Fibroblast of upper back skin (primary cell): Measurements from ENCODE around the gene CEP164.
"Not testable (repeated sequence)": the region's sequence is repeated elsewhere in the genome, so short reads cannot be mapped to it uniquely, and the experiment has no call there.

Source experiments
- DNase-seq: peaks from one replicate; pipeline ENCODE4 v3.0.0-alpha.2; 2013

Gene CEP164

DNA sequence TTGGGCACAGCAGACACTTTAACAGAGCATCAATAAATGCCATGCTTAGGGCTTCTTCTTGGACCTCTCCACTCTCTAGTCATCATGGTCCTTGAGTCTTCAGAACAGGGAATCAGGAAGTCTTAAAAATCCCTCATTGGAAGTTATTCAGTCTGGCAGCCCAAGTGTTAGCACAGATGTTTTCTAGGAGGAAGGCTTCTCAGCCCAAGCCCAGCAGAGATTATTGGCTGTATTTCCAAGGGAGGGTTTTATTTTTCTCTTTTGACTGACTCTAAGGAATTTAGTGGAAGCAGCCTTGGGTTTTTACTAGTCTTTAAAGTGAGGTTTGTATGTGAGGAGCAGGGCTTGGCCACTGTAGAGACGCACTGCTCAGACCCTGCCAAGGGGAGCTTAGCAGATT, 41.9 kb downstream of the CEP164 start:
- DNase-seq = no peak

- DNase-seq = no peak
These were observed 43.8 kb downstream of the CEP164 start for GRCh38 chr11:117371453-117371852.

- DNase-seq = no peak
These were observed 46.8 kb downstream of the CEP164 start for GRCh38 chr11:117374316-117375055.

DNA sequence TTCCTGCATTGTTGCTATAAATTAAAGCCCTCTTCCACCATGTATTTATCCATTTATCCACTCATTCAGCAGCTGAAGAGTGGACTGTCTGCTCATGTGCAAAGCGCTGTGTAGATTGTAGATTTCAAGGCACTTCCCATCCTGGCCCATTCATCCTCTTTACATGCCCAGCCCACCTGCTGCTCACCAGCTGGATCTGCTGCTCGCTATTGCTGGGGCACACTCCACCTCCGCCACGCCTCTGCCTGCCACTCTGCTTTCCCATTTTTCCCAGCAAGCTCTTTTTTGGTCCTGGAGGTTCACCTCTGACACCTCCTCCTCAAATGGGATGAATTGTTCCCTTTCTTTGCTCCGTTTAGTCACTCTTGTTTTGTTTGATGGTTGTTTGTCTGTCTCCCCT, 48.3 kb downstream of the CEP164 start:
- no peak for DNase-seq

DNA sequence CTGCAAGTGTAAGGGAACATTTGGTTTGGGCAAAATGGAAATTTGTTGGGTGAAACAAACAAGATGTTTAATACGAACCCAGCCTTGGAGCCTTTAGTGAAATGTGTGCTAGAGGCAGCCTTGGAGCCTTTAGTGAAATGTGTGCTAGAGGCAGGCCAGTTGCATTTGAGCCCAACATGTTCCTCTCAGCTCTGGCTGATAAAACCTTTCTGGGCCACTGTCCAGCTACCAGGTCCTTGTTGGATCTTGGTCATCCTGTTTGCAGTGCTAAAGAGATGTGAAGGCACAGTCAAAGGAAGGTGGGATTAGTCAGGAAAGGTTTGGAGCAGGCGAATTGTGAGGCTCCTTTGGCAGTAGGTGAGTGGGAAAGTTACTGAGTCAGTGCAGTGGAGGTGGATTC, 48.9 kb downstream of the CEP164 start:
- DNase-seq = no peak

DNA sequence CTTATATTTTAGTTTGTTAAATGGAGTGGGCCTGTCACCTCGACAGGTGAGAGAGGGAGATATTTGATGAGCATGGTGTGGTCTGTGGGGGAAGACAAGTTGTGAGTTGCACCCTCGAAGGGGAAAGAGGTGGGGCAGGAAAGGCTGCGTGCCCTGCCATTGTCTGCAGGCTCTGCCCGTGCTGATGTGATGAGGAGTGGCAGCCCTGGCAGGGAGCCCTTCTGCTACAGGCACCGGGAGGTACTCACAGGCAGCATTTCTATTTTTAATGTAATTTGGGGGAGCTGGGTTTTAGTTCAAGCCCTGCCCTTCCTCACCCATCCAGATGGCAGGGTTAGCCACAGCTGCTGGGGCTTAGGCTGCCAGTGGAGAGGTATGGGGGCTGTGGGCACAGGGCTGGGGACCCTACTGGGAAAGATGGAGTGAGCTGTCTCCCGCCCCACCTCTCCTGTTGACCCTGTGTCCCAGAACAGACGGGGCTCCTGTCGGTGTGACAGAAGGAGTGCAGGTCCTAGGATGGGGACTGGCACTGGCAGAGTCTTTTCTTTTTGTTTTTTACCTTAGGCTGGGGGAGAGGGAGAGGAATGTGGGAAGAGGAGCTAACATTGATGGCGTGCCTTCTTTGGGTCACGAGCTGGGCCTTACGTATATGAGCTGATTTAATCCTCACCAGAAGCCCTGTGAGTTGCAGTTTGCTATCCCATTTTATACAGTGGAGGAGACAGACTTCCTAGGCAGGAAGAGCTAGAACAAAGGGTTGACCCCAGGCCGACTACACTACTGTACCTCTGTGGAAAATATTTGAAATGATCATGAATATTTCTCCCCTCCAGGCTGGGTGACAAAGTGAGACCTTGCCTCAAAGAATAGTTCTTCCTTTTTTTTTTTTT, 51.6 kb downstream of the CEP164 start:
- no peak for DNase-seq

GRCh38 chr11:117380676-117381075, 53.0 kb downstream of the CEP164 start:
- no peak for DNase-seq

DNA sequence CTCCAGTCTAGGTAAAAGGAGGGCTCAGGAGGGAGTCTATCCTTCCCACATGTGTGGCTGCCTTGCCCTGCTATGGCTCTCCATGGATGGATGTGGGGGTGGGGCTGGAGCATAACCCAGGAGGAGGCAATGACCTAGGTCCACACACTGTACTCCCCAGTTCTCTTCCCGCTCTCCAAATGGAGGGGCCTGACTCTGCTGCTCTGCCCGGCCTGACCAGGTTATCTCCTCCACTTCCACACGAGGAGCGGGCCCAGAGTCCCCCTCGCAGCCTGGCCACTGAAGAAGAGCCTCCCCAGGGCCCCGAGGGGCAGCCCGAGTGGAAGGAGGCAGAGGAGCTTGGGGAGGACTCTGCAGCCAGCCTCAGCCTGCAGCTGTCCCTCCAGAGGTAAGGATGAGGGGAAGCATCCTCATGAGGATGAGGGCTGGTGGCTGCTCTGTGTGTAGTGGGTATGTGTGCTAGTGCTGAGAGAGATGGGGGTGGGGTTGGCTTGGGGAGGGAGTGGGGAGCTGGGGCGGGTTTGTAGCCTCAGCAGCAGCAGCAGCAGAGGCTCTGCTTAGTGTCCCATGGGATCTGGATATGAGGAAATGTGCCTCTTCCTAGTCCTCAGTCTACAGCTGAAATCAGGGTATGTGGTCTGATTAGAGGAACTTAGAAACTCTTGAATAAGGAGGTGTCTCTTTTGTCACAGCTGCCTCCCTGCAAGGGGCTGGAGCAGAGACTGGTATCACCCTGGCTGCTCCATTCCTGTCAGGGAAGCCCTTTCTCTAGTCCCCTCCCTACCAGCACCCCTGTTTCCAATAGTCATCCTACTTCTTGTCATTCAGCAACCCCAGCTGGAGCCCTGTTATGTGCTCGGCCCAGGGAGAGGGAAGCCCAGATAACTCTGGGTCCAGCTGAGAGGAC, 54.1 kb downstream of the CEP164 start:
- no peak for DNase-seq

GRCh38 chr11:117382746-117383145, 55.1 kb downstream of the CEP164 start:
- no peak for DNase-seq

DNA sequence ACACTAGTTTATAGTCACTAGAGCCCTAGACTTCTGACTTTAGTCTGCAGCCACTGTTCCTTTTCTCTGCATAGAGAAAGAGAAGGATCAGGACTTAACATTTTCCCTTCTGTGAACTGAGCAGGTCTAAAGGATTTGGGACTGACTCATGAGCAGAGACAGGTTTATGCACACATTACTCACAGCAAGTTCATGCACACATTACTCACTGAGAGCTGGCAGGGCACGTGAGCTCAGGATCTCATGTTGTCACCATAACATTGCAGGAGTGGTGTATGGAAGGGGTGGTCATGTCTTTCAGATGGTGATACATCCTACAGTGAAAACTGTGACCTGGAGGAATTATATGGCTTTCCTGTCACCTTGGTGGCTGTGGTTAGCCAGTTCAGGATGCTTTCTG, 56.4 kb downstream of the CEP164 start:
- peak; percentile 81 for DNase-seq

DNA sequence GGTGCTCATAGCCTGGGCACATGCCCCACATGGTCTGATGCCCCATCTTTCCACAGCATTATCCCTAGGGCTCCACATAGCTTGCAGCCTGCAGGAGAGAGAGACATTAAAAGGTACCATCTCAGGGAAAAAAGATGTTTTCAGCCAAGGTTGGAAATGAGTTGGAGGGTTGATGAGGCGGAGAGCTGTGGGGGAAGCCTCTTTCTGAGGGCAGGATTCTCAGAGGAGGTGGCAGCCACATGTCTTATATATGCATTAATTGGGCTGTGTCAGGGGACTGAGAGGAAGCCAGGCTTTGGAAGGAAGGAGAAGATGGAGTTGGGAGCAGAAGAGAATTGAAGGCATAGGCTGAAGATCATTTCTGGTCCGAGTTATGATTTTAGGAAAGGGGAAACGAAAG, 57.8 kb downstream of the CEP164 start:
- no peak for DNase-seq

- no peak for DNase-seq
These were observed 58.3 kb downstream of the CEP164 start for GRCh38 chr11:117385906-117386305.

DNA sequence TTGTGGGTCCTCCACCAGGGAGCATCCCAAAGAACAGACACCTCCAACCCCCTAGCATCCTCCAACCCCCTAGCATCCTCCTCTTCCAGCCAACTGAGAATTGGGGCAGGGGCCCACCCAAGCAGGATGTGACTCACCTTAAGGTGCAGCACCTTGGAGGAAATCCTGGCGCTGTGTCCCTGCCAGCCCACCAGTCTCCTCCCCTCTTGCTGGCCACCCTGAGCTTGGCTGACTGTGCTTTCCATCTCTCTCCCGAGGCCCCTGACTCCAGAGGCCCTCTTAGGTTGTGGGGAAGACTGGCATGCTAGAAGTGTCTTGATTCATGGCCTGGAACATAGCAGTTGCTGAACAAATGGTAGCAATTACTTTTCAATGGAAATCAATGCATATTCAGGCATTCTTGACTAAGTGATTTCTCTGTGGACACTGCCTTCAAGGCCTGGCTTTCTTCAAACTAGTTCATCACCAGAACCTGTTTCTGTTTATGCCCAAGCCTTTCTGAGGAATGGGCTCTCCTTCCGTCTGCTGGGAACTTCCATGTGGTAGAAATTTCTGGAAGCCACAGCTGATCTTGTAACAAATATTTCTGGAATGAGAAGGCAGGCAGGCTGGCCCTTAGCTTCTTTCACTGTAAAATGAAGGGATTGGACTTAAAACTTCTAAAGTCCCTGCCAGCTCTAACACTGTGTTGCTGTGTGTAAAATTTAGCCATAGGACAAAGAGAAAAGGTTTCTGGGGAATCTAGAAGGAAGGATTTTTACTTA, 60.5 kb downstream of the CEP164 start:
- peak; percentile 85 for DNase-seq

- no peak for DNase-seq
These were observed 63.1 kb downstream of the CEP164 start for GRCh38 chr11:117390743-117391142.

DNA sequence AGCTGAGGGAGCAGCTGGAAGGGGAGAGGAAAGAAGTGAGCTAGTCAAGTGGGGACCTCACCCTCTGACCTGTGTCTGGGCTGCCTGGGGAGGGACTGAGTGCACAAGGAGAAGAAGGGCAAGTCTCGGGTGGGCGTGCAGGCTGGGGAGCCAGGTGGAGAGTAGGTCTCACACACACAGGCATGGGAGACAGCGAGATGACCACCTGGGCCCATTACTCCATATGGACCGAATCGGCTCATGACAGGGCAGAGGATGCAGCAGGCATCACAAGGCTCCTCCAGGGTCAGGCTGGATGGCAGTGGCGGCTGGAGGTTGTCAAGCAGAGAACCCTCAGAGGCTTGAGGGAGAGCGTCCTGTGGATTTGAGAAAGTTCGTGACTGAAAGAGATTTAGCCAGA, 63.5 kb downstream of the CEP164 start:
- no peak for DNase-seq

DNA sequence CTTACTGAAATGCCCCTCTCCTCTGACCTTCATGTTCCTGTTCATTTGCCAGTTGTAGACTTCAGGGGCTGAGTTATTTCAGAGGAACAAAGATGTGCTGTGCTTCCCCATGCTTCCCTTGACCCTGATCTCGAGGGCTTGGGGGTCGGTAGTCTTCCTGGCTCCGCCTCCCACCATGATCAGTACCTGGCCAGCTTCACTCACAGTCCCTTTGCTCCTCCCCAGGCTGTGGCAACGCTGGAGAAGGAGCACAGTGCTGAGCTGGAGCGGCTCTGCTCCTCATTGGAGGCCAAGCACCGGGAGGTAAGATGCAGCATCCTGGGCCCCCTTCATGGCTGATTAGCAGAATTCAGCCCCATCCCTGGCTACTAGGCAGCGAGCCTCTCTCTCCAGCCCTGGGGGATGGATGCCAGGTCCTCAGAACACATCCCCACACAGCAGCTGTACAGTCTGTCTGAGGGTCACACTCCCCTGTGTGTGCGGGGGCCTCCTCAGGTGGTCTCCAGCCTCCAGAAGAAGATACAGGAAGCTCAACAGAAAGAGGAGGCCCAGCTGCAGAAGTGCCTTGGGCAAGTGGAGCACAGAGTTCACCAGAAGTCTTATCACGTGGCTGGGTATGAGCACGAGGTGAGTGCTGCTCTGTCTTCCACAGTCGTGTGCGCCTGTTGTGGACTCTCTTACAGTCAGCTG, 64.5 kb downstream of the CEP164 start:
- no peak for DNase-seq

GRCh38 chr11:117392979-117393378, 65.3 kb downstream of the CEP164 start:
- DNase-seq = no peak

DNA sequence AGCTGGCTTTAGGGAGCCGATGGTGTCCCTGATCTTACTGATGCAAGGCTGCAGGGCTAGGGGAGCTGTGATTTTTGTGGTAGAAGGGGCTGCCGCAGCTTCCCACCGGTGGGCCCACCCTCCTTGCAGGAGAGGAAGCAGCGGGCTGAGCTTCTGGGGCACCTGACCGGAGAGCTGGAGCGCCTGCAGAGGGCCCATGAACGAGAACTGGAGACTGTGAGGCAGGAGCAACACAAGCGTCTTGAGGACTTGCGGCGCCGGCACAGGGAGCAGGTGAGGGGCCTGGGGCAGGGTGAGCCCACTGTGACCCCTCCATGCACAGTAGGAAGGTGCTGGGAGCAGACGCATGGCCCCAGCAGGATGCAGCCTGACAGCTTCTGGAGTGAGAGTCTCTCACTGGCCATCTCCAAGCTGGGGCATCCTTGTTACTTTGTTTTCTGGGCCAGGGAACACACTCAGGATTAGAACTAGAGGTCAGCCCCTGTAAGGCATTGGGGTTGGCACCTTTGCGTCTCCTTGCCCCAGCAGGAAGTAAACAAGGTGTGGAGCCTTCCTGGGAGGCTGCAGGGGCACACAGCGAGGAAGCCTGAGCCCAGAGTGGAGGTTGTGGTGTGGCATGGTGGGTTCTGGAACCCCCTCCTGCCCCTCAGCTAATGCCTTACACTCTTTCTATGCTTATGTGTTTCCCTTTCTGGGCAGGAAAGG, 66.7 kb downstream of the CEP164 start:
- DNase-seq = no peak

GRCh38 chr11:117395476-117395875, 67.8 kb downstream of the CEP164 start:
- DNase-seq = no peak

DNA sequence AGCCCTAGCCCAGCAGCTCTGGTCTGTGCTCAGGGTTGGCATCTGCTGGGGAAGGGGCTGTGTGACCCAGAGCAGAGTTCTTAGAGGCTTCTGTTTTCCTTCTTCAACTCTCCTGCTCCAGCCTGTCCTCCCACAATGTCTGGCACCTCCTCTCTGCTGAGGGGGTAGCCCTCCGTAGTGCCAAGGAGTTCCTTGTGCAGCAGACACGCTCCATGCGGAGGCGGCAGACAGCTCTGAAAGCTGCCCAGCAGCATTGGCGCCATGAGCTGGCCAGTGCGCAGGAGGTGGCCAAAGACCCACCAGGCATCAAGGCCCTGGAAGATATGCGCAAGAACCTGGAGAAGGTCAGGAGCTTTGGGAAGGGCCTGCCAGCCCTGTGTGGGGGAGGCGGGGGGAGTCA, 69.3 kb downstream of the CEP164 start:
- DNase-seq = no peak

DNA sequence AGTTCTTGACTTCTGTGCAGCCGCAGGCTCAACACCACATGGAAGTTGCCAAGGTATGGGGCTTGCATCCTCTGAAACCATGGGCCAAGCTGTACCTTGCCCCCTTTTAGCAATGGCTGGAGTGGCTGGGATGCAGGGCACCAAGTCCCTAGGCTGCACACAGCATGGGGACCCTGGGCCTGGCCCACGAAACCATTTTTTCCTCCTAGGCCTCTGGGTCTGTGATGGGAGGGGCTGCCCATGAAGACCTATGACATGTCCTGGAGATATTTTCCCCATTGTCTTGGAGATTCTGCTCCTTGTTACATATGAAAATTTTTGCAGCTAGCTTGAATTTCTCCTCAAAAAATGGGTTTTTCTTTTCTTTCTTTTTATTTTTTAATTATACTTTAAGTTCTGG, 71.0 kb downstream of the CEP164 start:
- DNase-seq = not testable (repeated sequence)
